Activated naive CD4-positive, alpha-beta T cell treated with anti-CD3 and anti-CD28 coated beads, Interleukin-2, amount 50 U/mL, for 16 hours (primary cell): Measurements from ENCODE around the gene ACTR5.

Experiments
- DNase-seq: peaks from one replicate; pipeline ENCODE4 v3.0.0-alpha.2; 2020

The ACTR5 gene

GRCh38 chr20:38729767-38730166, 18.5 kb upstream of the ACTR5 start:
- DNase-seq = peak; percentile 18

DNA sequence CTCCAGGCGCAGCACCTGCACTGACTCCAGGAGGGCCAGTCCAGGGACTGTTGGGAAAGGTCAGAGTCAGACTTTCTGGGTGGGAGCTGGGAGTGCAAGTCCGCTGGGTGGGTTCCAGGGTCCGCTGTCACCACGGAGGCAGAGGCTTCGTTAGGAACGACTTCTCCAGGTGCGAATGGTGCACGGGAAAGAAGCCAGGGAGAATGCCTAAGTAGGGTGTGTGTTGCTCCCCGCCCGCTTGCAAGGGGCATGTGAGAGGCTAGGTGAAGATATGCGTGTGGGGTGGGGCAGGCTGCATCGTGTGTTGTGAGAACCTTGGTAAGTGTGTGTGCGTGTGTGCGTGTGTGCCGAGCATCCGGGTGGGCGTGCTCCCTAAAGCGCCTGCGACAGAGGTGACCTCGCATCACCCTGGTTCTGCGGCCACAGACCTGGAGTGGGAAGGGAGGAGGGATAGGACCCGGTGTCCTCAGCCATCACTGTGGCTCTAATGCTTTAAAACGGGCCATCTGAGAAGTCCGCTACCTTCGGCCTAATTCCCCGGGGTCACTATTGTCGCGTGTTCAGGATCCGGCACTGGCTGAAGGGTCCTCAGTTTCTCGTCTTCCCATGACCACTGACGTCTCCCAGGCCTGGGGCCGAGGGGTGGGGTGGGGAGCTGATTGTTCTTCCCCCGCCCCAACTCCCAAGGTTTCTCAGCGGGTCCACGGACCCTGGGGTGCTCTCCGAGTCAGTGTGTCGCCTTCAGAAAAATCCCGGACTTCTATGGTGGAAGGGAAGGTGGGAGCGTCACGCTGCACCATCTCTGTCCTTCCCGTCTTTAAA, 17.9 kb upstream of the ACTR5 start:
- DNase-seq = peak; percentile 19

DNA sequence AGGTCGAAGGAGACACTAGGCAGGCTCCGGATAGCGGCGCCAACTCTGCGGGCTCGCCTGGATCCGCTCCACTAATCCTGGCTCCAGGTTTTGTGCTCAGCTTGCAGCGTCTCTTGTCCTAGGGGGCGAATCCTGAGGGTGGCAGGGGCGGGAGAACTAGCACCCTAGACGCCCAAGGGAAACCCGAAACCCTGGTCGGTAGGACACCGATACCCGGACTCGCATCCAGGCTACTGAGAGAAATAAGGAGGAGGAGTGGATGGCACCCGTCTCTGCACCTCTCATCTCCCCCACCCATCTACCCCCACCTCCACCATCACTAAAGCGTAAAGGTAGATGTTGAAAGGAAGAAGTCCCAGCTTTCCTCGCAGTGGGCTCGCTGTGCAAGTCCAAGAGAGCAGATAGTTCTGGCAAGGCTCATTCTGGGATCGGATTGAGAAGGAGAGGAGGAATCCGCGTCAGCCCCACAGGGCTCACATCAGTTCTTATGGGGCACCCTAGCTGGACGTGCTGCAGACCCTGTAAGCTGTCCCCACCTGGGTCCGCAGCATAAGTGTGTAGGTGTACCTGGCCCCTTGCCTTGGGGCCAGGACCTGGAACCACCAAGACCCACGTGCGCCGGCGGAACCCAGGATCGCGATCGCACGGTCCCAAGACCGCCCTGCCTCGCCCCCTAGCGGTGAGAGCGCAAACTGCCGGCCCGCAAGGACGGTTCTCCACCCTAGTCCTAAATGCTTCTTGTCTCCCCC, 17.1 kb upstream of the ACTR5 start:
- peak; percentile 82 for DNase-seq

DNA sequence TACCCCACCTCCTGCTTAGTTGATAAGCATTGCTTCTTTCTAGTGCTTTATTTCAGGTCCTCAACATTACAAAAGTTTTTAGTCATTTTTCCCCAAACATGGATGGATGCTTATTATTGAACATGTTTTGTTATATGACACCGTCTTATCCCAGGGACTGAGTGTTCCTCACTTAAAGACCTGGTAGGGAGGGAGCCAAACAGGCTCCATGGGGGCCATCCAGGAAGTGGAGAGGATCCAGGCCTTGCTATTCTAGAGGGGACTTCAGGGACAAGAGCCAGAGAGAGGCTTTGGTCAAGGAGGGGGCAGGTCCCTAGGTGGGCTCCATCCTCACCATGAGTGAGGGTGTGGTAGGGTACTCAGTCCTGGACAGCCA, 16.5 kb upstream of the ACTR5 start:
- no peak for DNase-seq

DNA sequence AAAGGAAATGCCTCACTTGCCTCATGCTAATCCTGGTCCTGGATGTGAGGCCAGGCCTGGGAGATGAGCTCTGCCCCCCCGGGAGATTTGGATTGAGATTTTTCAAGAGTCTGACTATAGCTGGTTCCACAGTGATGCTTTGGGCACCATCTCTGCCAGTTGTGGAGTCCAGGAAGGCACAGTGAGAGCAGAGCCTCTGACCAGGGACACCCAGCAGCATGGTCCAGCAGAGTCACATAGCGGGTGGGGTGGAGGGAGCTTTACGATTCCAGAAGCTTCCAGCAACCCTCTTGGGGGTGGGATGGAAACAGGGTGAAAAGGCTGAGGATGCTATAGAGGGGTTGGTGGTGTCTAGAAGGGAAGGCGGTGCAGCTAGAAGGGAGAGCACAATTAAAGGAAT, 15.3 kb upstream of the ACTR5 start:
- no peak for DNase-seq

DNA sequence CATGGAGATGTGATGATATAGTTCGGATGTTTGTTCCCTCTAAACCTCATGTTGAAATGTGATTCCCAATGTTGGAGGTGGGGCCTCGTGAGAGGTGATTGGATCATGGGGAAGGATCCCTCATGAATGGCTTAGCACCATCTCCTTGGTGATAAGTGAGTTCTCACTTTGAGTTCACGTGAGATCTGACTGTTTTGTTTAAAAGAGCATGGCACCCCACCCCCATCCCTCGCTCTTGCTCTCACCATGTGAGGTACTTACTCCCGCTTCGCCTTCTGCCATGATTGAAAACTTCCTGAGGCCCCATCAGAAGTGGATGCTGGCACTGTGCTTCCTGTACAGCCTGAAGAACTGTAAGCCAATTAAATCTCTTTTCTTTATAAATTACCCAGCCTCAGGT, 13.1 kb upstream of the ACTR5 start:
- DNase-seq = no peak

DNA sequence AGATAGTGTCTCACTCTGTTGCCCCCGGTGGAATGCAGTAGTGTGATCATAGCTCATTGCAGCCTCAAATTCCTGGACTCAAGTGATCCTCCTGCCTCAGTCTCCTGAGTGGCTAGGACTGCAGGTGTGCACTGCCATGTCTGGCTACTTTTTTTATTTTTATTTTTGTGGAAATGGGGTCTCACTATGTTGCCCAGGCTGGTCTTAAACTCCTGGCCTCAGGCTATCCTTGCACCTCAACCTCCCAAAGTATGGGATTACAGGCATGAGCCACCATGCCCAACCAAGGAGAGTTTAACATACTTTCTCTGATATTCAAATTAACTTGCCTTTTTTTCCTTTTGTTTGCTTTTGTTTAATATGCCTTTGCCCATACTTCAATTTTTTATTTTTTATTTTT, 10.4 kb upstream of the ACTR5 start:
- DNase-seq = no peak

GRCh38 chr20:38745757-38746156, 2.5 kb upstream of the ACTR5 start:
- no peak for DNase-seq

DNA sequence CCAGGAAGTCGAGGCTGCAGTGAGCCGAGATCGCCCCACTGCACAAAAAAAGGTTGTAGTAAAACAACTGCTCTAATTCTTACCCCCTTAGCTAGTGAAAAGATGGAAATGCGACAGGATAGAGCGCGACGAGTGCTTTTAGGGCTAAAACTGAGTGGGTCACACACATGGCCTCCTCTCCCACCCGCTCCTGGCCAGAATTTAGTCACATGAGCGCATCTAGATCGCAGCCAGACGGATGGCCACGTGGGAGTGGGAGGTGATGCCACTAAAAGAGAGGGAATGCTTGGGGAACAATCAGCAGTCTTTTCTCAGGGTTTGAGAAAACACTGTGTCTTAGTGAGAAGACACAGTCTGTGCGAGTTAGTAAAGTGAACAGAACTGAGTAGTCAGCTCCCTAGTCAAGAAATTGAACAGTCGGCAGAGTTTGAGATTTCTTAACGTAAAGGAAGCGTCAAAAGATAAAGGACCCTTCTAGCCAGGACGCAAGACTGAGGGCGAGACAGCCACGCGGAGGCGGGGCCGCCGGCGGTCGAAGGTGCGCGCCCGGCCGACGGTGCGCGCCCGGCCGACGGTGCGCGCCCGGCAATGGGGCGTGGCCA, 664 bp upstream of the ACTR5 start:
- DNase-seq = no peak

- DNase-seq = peak; percentile 71
Measured at GRCh38 chr20:38748861-38749149, 545 bp downstream of the ACTR5 start.

DNA sequence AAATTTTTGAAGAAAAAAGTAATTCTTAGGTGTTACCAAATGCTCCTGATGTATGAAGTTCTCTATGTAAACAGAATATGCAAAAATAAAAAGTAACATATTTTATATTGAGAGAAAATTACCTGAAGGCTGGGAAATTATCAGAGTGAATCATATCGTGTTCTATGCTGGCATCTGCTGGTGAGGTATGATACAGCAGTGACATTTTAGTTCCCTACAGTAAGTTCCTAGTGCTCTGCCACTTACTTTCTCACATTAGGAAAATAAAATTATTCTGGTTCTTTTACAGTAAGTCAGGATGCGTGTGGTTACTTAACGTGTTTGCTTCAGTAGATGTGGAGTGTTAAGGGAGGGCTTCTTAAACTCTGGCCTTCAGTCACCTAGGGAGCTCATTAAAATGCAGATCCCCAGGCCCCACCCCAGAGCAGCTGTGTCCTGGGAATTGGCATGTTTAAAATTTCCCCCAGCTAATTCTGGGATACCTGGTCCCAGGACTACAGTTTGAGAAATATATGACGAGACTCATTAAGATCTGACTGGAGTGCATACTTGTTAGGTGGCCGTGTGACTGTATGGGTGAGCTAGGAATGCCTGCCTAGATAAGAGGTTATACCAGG, 3.2 kb downstream of the ACTR5 start:
- DNase-seq = peak; percentile 15

DNA sequence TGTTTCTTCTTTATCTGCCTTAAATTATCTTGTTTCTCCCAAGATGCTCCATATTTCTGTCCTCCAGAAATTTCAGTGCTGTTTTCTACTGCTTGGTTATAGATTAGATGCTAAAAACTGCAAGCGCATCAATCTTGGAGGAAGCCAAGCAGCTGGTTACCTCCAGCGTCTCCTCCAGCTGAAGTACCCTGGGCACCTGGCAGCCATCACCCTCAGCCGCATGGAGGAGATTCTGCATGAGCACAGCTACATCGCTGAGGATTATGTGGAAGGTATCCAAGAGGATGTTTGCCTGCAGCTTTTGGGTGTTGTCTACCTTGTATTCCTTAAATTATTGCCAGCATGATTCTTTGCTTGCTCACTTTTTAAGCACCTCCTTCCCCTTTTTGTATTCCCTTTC, 3.8 kb downstream of the ACTR5 start:
- DNase-seq = no peak

- no peak for DNase-seq
Measured at GRCh38 chr20:38754924-38755323, 6.7 kb downstream of the ACTR5 start.

DNA sequence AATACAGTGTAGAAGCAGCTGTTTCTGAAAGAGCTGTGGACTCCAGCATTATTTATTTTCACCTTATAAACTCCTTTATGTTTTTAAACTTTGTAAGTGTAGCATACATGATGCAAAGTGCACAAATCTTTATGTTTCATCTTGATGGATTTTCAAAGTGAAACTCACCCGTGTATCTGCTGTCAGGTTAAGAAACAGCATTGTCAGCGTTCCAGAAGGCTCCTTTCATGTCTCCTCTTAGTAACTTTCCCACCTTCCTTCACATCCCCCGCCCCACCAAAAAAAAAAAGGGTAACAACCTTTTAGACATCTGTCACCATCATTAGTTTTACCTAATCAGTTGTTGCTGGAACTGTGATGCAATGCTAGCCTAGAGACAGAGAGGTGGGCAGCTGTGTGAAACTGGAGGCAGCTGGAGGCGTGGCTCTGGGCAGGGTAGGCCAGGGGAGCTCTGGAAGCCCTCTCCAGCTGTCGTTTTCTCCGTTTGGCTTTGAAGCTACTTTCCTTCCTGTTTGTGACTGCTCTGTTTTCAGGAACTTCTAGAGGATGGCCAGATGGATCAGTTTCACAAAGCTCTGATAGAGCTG, 7.2 kb downstream of the ACTR5 start:
- no peak for DNase-seq

- DNase-seq = no peak
Measured at GRCh38 chr20:38757145-38757775, 9.0 kb downstream of the ACTR5 start.

- no peak for DNase-seq
Measured at GRCh38 chr20:38759106-38759505, 10.8 kb downstream of the ACTR5 start.

- DNase-seq = no peak
Measured at GRCh38 chr20:38760978-38761377, 12.7 kb downstream of the ACTR5 start.

- DNase-seq = no peak
Measured at GRCh38 chr20:38762174-38762573, 13.9 kb downstream of the ACTR5 start.

- no peak for DNase-seq
Measured at GRCh38 chr20:38763616-38764015, 15.4 kb downstream of the ACTR5 start.

- DNase-seq = peak; percentile 58
Measured at GRCh38 chr20:38764567-38765318, 16.5 kb downstream of the ACTR5 start.

DNA sequence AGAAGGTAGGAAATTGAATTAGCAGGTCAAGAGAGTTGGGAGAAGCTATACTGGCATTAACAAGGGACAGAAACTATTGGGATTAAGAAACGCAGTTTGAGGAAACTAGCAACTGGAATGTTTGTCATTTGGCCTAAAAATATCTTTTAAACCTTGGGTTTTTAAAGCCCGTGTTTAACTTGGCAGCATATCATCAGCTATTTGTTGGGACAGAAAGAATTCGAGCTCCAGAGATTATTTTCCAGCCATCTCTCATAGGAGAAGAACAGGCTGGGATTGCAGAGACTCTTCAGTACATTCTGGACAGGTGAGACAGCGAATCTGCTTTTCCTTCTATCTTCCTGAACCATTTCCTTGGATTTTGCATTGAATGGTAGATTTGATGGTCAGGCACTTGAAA, 17.8 kb downstream of the ACTR5 start:
- no peak for DNase-seq
